MM.1S (cell line): Measurements from ENCODE around the gene MACIR.

Experiments
- DNase-seq: peaks from one replicate; pipeline ENCODE4 v3.0.0-alpha.2; 2015
- H2AFZ ChIP-seq: fragments of 300-600 bp; sonication (generic); 2 replicates; pipeline ENCODE4 v1.6.0; 2016; ENCODE audit warnings: antibody characterized with exemption, low read length
- H3F3A ChIP-seq: fragments of 300-600 bp; sonication (generic); 2 replicates; pipeline ENCODE4 v1.6.1; 2016; ENCODE audit warnings: mild to moderate bottlenecking, antibody characterized with exemption, low read length, moderate library complexity, mixed read lengths; ENCODE audit not compliant: insufficient read depth
- H3K27ac ChIP-seq: fragments of 300-600 bp; sonication (generic); 2 replicates; pipeline ENCODE4 v1.5.1; 2016; ENCODE audit warnings: mild to moderate bottlenecking, low read length
- H3K27me3 ChIP-seq: fragments of 300-600 bp; sonication (generic); replicated peaks from 2 replicates; pipeline ENCODE4 v1.6.0; 2016; ENCODE audit warnings: low read length; ENCODE audit not compliant: insufficient read depth
- H3K36me3 ChIP-seq: fragments of 300-600 bp; sonication (generic); replicated peaks from 2 replicates; pipeline ENCODE4 v1.6.1; 2016; ENCODE audit warnings: mild to moderate bottlenecking, low read length, mixed read lengths; ENCODE audit not compliant: insufficient read depth
- H3K4me1 ChIP-seq: fragments of 300-600 bp; sonication (generic); 2 replicates; pipeline ENCODE4 v1.6.1; 2016; ENCODE audit warnings: low read length, mixed read lengths
- H3K4me2 ChIP-seq: fragments of 300-600 bp; sonication (generic); 2 replicates; pipeline ENCODE4 v1.6.0; 2016; ENCODE audit warnings: low read depth, low read length
- H3K4me3 ChIP-seq: fragments of 300-600 bp; sonication (generic); 2 replicates; pipeline ENCODE4 v1.5.1; 2016; ENCODE audit warnings: low read length, mixed read lengths
- H3K79me2 ChIP-seq: fragments of 300-600 bp; sonication (generic); 2 replicates; pipeline ENCODE4 v1.6.1; 2016; ENCODE audit warnings: mixed run types, low read length, mixed read lengths
- H3K9ac ChIP-seq: fragments of 300-600 bp; sonication (generic); 2 replicates; pipeline ENCODE4 v1.6.1; 2016; ENCODE audit warnings: low read length, mixed read lengths
- H3K9me2 ChIP-seq: fragments of 300-600 bp; sonication (generic); replicated peaks from 2 replicates; pipeline ENCODE4 v1.6.1; 2016; ENCODE audit warnings: mild to moderate bottlenecking, low read length, mixed read lengths; ENCODE audit not compliant: insufficient read depth
- H3K9me3 ChIP-seq: fragments of 300-600 bp; sonication (generic); replicated peaks from 2 replicates; pipeline ENCODE4 v1.6.1; 2016; ENCODE audit warnings: mild to moderate bottlenecking, low read length, mixed read lengths; ENCODE audit not compliant: insufficient read depth
- H4K20me1 ChIP-seq: fragments of 300-600 bp; sonication (generic); 2 replicates; pipeline ENCODE4 v1.6.1; 2016; ENCODE audit warnings: mild to moderate bottlenecking, low read length, moderate library complexity, mixed read lengths; ENCODE audit not compliant: insufficient read depth
- EZH2 ChIP-seq: fragments of 300-600 bp; sonication (generic); optimal IDR thresholded peaks from 2 replicates; pipeline ENCODE3; 2017; ENCODE audit warnings: low read depth, mild to moderate bottlenecking, antibody characterized with exemption, low read length, mixed read lengths
- EZH2phosphoT487 ChIP-seq: fragments of 300-600 bp; sonication (generic); IDR thresholded peaks from 2 replicates; pipeline ENCODE4 v1.6.1; 2018; ENCODE audit warnings: antibody characterized with exemption, low read length
- TF ChIP-seq, protein P1 (sequence below): fragments of 300-600 bp; sonication (generic); IDR thresholded peaks from 2 replicates; pipeline ENCODE4 v1.5.1; 2016; ENCODE audit warnings: antibody characterized with exemption, low read length, mixed read lengths

MACIR gene

DNA sequence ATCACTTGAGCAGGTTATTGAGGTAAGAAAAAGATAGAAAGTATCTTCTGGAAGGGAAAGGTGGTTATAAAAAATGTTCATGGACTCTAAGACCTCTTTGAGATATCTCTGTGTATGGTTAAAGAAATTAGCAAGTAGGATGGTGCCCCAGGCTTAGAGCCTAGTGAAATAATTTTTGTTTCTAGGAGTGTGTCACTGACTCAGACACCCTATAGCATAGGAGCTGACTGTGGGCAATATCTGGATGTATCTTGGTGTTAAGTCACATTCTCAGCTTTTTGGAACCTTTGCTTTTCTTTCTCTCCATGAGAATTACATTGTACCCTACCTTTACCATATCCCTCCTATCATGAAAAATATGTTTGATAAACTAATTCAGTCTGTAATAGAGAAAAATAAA lies 12.0 kb downstream of the MACIR start:
- no peak overlapping the region for H3K27ac ChIP-seq

DNA sequence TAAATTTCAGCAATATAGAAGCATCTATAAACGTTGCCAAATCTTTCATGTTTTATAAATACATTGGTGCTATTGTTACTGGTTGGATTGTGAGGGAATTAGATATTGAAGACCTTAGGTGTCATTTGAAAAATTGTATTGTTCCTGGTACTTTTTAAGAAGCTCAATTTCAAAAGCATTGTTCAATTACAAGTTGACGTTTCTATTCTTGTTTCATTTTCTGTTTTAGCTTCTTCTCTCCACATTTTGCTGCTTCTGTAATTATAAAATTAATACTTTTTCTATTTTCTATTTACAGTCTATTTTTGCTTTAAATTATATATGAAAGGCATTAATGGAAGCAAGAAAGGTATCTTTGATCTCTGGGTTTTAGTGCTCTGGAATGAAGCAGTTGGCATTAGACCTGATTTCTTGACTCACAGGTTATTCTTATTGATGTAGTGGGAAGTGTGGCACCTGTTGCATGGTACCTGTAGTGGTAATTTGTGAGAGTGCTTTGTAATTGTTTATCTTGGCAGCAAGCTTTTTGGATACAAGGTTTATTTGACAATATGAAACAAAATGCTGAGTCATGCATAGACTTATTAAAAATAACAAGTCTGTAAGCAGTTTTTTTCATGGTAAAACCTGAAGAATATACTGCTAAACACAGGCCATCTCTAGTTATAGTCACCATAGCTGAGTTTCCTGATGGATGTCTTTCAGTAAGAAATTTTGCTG lies 13.2 kb downstream of the MACIR start:
- peaks cover 12% of the 10 kb centered on the region; the same call in 1 of the 2 replicates for H3K36me3 ChIP-seq
- no peak overlapping the region for H2AFZ ChIP-seq
- peak overlapping the region; percentile 46; the same call in 1 of the 2 replicates for H3K9ac ChIP-seq
- TF ChIP-seq, protein P1, sequence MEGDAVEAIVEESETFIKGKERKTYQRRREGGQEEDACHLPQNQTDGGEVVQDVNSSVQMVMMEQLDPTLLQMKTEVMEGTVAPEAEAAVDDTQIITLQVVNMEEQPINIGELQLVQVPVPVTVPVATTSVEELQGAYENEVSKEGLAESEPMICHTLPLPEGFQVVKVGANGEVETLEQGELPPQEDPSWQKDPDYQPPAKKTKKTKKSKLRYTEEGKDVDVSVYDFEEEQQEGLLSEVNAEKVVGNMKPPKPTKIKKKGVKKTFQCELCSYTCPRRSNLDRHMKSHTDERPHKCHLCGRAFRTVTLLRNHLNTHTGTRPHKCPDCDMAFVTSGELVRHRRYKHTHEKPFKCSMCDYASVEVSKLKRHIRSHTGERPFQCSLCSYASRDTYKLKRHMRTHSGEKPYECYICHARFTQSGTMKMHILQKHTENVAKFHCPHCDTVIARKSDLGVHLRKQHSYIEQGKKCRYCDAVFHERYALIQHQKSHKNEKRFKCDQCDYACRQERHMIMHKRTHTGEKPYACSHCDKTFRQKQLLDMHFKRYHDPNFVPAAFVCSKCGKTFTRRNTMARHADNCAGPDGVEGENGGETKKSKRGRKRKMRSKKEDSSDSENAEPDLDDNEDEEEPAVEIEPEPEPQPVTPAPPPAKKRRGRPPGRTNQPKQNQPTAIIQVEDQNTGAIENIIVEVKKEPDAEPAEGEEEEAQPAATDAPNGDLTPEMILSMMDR, result no peak
- TF ChIP-seq EZH2phosphoT487 (no peak), EZH2 (no peak)
- H3K4me2 ChIP-seq, result peak overlapping the region; percentile 97
- H3K9me3 ChIP-seq, result no peaks in the 10 kb centered on the region
- peaks cover 24% of the 10 kb centered on the region for H3K4me1 ChIP-seq
- H4K20me1 ChIP-seq, result no peaks in the 10 kb centered on the region
- peak overlapping the region; percentile 53; the same call in 1 of the 2 replicates for H3K27ac ChIP-seq
- H3F3A ChIP-seq, result peaks cover 16% of the 10 kb centered on the region
- no peaks in the 10 kb centered on the region for H3K9me2 ChIP-seq
- no peaks in the 10 kb centered on the region for H3K27me3 ChIP-seq
- DNase-seq, result peak; percentile 39
- H3K4me3 ChIP-seq, result peak overlapping the region; percentile 61
- H3K79me2 ChIP-seq, result peaks cover 93% of the 10 kb centered on the region

More for the DNA sequence above, 12.0 kb downstream of the MACIR start:
- Histone ChIP-seq H3K9me2 (no peaks in the 10 kb centered on the region), H2AFZ (no peak overlapping the region), H3K36me3 (peaks cover 11% of the 10 kb centered on the region; the same call in 1 of the 2 replicates), H4K20me1 (no peaks in the 10 kb centered on the region), H3K9ac (no peak overlapping the region), H3K4me2 (peak overlapping the region; percentile 97), H3F3A (peaks cover 16% of the 10 kb centered on the region), H3K9me3 (no peaks in the 10 kb centered on the region), H3K27me3 (no peaks in the 10 kb centered on the region), H3K79me2 (peaks cover 94% of the 10 kb centered on the region), H3K4me3 (0 out of 2 replicates have a peak overlapping the region, but pooled peaks have one; percentile 61), H3K4me1 (peaks cover 24% of the 10 kb centered on the region)
- no peak for DNase-seq
- TF ChIP-seq EZH2phosphoT487 (no peak), EZH2 (no peak)
- TF ChIP-seq, protein P1, result no peak

DNA sequence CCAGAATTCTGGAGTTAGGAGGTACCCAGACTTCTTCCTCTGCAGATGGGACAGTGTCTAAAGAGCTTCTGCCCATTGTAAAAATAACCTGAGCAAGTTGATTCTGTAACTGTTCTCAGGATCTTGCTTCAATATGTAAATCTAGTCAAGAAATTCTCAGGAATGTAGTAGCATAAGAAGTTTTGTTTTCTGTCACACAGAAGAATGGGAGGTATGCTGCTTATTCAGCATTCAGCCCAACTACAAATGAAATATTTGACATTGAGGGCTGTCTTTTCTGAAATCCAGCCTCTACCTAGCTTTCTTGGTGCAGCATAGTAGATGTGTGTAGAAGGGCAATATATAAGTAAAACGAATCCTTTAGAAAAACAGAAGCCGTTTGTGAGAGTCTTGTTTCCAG lies 13.8 kb downstream of the MACIR start:
- Histone ChIP-seq H3K27ac (peak overlapping the region; percentile 53; the same call in 1 of the 2 replicates), H3K4me1 (peaks cover 24% of the 10 kb centered on the region), H4K20me1 (no peaks in the 10 kb centered on the region), H3K27me3 (no peaks in the 10 kb centered on the region), H3F3A (peaks cover 16% of the 10 kb centered on the region), H3K36me3 (0 out of 2 replicates have a peak, but pooled peaks cover 9% of the 10 kb centered on the region), H3K9ac (no peak overlapping the region), H3K4me2 (peak overlapping the region; percentile 97; the same call in 1 of the 2 replicates), H3K4me3 (no peak overlapping the region), H3K9me2 (no peaks in the 10 kb centered on the region), H2AFZ (no peak overlapping the region), H3K9me3 (no peaks in the 10 kb centered on the region), H3K79me2 (peaks cover 89% of the 10 kb centered on the region)
- TF ChIP-seq, protein P1, result no peak
- TF ChIP-seq EZH2, result no peak
- no peak for DNase-seq
